ENCODE data around the gene PIP4K2B.

The PIP4K2B gene

DNA sequence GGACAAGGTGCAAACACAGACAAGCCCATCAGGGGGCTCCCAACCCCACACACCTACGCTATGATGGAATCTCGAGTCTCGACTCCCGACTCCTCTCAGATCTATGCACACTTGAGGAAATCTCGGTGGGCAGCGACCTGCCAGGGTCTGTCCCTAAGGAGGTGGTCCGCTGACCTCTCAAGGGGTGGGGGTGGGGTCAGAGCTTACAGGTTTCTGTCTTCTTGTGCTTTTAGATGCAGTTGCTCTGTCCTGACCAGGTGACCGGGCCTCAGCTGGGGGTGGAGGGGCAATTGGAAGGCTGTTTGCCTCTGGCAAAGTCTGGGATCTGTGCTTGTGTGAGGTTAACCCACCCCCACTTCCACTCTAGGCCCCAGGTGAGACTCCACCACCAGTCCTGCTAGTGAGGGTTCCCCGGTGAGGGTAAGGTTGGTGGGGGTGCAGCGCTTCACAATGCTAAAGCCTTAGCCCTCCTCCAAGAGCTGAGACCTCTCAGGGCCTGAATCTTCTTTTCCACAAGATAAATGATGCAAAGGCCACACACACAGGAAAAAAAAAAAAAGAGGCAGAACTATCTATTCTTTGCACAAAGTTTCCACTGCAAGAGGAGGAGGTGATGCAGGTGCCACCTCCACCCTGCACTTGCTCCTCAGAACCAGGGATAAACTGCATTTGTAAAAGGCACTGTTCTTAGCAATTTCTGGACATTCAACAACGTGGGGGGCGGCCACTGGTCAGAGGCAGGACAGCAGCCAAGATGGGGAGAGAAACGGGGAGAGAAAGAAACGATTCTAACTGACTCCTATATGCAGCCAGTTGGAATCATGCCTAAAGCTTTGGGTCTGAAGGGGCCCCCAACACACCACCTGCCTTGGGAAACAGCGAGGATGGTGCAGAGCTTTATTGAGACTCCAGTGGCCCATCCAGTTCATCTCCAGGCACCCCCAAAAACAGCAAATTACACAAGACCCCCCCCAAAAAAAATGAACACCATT is 65.1 kb downstream of the PIP4K2B start:
- Histone ChIP-seq H3K4me3 (ENCODE audit: low read length in 2 of 2) (no peak overlapping the region), H3K14ac (ENCODE audit: low read length) (no peak overlapping the region), H3K27me3 (ENCODE audit: control insufficient read depth in 3 of 3, insufficient read depth in 3 of 3, low read depth in 1 of 3, low read length in 3 of 3) (no peaks in the 10 kb centered on the region), H3K4me2 (ENCODE audit: insufficient read depth, low read length, poor library complexity, severe bottlenecking) (no peak overlapping the region), H2AFZ (ENCODE audit: low read length) (no peak overlapping the region), H3K27ac (replicated peaks; ENCODE audit: low read length) (no peak overlapping the region), H2BK5ac (ENCODE audit: low read length) (no peak overlapping the region), H3K18ac (ENCODE audit: low read length) (no peak overlapping the region), H3K36me3 (replicated peaks in 1 of 2; ENCODE audit: control insufficient read depth in 2 of 2, insufficient read depth in 2 of 2, low read length in 2 of 2) (peaks cover 34 to 73% of the 10 kb centered on the region in 2 donors), H2BK12ac (ENCODE audit: low read length) (no peak overlapping the region), H3K9ac (ENCODE audit: low read depth, low read length, poor library complexity) (no peak overlapping the region), H4K8ac (ENCODE audit: low read depth, low read length) (no peak overlapping the region), H3K23ac (ENCODE audit: low read depth, low read length, poor library complexity) (no peak overlapping the region), H4K91ac (ENCODE audit: low read depth, low read length, poor library complexity) (no peak overlapping the region), H3K4ac (ENCODE audit: low read length) (no peak overlapping the region), H3K79me1 (ENCODE audit: low read depth, low read length) (peaks cover 2% of the 10 kb centered on the region), H2AK5ac (ENCODE audit: low read depth, low read length) (no peak overlapping the region), H2BK120ac (ENCODE audit: low read depth, low read length) (no peak overlapping the region), H3K9me3 (replicated peaks in 1 of 2; ENCODE audit: control insufficient read depth in 2 of 2, insufficient read depth in 1 of 2, low read depth in 1 of 2, low read length in 2 of 2) (no peaks in the 10 kb centered on the region), H2BK15ac (ENCODE audit: low read length) (no peak overlapping the region), H3K4me1 (ENCODE audit: control insufficient read depth in 2 of 2, insufficient read depth in 1 of 2, low read depth in 1 of 2, low read length in 2 of 2) (peaks cover 7 to 10% of the 10 kb centered on the region in 2 donors)
- DNase-seq (ENCODE audit: low spot score) = no peak
- WGBS, 2 donors (ENCODE audit: extremely low coverage in 2 of 2, insufficient read length in 2 of 2, insufficient replicate concordance in 1 of 2) = no CpG with 5 or more reads among the region's 15 CpGs

DNA sequence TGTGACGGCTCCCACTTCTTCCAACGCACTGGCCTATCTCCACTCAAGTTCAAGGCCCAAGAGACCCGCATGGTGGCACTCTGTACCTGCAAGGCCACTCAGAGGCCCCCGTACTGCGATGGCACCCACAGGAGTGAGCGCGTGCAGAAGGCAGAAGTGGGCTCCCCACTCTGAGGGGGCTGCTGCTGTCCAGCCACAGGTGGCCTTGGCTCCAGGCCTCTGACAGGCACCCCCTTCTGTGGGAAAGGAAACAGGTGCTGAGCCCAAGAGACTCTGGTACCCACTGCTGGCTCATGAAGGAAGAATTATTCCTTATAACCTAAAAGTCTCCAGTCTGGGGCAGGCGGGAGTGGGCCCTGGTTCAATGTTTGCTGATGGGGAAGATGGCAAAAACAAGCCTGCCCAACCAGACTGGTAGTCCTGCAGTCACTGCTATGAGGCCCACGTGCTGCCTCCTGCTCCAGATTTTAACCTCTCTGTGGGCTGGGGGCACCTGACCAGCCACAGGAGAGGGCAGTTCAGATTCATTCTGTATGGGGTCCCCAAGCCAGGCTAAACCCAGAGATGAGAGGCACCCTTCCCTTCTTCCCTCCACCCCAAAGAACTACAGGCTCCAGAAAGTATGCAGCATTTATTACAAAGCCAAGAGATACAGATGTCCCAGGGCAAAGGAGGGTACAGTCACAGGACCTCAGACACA is 65.9 kb downstream of the PIP4K2B start:
- no peak overlapping the region for H2BK12ac ChIP-seq (ENCODE audit: low read length)
- peaks cover 9 to 12% of the 10 kb centered on the region in 2 donors for H3K4me1 ChIP-seq (ENCODE audit: control insufficient read depth in 2 of 2, insufficient read depth in 1 of 2, low read depth in 1 of 2, low read length in 2 of 2)
- no peak for DNase-seq (ENCODE audit: low spot score)
- H3K27ac ChIP-seq (replicated peaks; ENCODE audit: low read length) = no peak overlapping the region
- no peak overlapping the region for H2AFZ ChIP-seq (ENCODE audit: low read length)
- no peaks in the 10 kb centered on the region for H3K9me3 ChIP-seq (replicated peaks in 1 of 2; ENCODE audit: control insufficient read depth in 2 of 2, insufficient read depth in 1 of 2, low read depth in 1 of 2, low read length in 2 of 2)
- H3K79me1 ChIP-seq (ENCODE audit: low read depth, low read length) = no peaks in the 10 kb centered on the region
- H2AK5ac ChIP-seq (ENCODE audit: low read depth, low read length) = no peak overlapping the region
- H3K4me3 ChIP-seq (ENCODE audit: low read length in 2 of 2) = no peak overlapping the region
- H2BK15ac ChIP-seq (ENCODE audit: low read length) = no peak overlapping the region
- no peak overlapping the region for H3K14ac ChIP-seq (ENCODE audit: low read length)
- no peak overlapping the region for H4K8ac ChIP-seq (ENCODE audit: low read depth, low read length)
- peak overlapping the region; percentile 58 for H3K23ac ChIP-seq (ENCODE audit: low read depth, low read length, poor library complexity)
- no peak overlapping the region for H2BK5ac ChIP-seq (ENCODE audit: low read length)
- no peak overlapping the region for H2BK120ac ChIP-seq (ENCODE audit: low read depth, low read length)
- H4K91ac ChIP-seq (ENCODE audit: low read depth, low read length, poor library complexity) = no peak overlapping the region
- no peak overlapping the region for H3K4ac ChIP-seq (ENCODE audit: low read length)
- WGBS, 2 donors (ENCODE audit: extremely low coverage in 2 of 2, insufficient read length in 2 of 2, insufficient replicate concordance in 1 of 2) = no CpG with 5 or more reads among the region's 9 CpGs
- H3K18ac ChIP-seq (ENCODE audit: low read length) = no peak overlapping the region
- H3K27me3 ChIP-seq (ENCODE audit: control insufficient read depth in 3 of 3, insufficient read depth in 3 of 3, low read depth in 1 of 3, low read length in 3 of 3) = no peaks in the 10 kb centered on the region
- H3K36me3 ChIP-seq (replicated peaks in 1 of 2; ENCODE audit: control insufficient read depth in 2 of 2, insufficient read depth in 2 of 2, low read length in 2 of 2) = peaks cover 26 to 68% of the 10 kb centered on the region in 2 donors
- H3K4me2 ChIP-seq (ENCODE audit: insufficient read depth, low read length, poor library complexity, severe bottlenecking) = no peak overlapping the region
- no peak overlapping the region for H3K9ac ChIP-seq (ENCODE audit: low read depth, low read length, poor library complexity)

DNA sequence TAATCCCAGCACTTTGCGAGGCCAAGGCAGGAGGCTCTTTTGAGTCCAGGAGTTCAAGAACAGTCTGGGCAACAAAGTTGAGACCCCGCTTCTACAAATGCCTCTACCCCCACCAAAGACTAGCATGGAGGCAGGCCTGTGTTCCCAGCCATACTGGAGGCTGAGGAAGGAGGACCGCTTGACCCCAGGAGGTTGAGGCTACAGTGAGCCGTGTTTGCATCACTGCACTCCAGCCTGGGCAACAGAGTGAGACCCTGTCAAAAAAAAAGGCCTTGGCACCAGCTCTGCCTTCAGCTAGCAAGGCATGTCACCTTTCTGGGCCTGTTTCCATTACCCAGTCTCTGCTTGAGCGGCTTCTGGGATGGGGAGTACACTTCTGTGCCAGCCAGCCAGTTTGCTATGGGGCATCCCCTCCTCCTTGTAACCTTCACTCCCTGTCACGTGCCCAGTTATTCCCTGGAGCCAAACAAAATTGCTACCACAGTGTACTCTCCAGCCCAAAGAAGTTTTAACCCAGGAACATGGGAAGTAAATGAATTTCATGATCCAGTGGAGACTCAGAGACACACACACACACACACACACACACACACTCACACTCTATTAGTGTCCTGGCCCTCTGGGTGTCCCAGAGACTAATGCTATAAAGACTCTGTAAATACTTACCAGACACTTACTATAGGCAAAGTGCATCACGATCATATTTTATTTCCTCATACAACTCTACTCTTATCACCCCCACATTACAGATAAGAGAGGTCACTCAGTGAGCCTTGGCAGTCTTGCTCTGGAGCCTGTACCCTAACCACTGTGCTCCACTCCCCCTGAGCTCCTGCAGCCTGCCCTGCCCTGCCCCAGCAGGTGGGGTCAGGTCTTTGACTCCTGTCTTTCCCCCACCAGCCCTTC is 66.7 kb downstream of the PIP4K2B start:
- no peak overlapping the region for H3K4ac ChIP-seq (ENCODE audit: low read length)
- H3K27me3 ChIP-seq (ENCODE audit: control insufficient read depth in 3 of 3, insufficient read depth in 3 of 3, low read depth in 1 of 3, low read length in 3 of 3) = no peaks in the 10 kb centered on the region
- no peak overlapping the region for H2BK5ac ChIP-seq (ENCODE audit: low read length)
- H3K23ac ChIP-seq (ENCODE audit: low read depth, low read length, poor library complexity) = peak overlapping the region; percentile 58
- H2BK120ac ChIP-seq (ENCODE audit: low read depth, low read length) = no peak overlapping the region
- no peak overlapping the region for H3K9ac ChIP-seq (ENCODE audit: low read depth, low read length, poor library complexity)
- H2AFZ ChIP-seq (ENCODE audit: low read length) = no peak overlapping the region
- WGBS, 2 donors (ENCODE audit: extremely low coverage in 2 of 2, insufficient read length in 2 of 2, insufficient replicate concordance in 1 of 2) = no CpG with 5 or more reads among the region's 7 CpGs
- no peak overlapping the region for H2BK12ac ChIP-seq (ENCODE audit: low read length)
- H4K91ac ChIP-seq (ENCODE audit: low read depth, low read length, poor library complexity) = no peak overlapping the region
- no peak overlapping the region for H3K18ac ChIP-seq (ENCODE audit: low read length)
- no peak overlapping the region for H3K4me3 ChIP-seq (ENCODE audit: low read length in 2 of 2)
- no peaks in the 10 kb centered on the region for H3K9me3 ChIP-seq (replicated peaks in 1 of 2; ENCODE audit: control insufficient read depth in 2 of 2, insufficient read depth in 1 of 2, low read depth in 1 of 2, low read length in 2 of 2)
- peaks cover 9 to 12% of the 10 kb centered on the region in 2 donors for H3K4me1 ChIP-seq (ENCODE audit: control insufficient read depth in 2 of 2, insufficient read depth in 1 of 2, low read depth in 1 of 2, low read length in 2 of 2)
- H3K36me3 ChIP-seq (replicated peaks in 1 of 2; ENCODE audit: control insufficient read depth in 2 of 2, insufficient read depth in 2 of 2, low read length in 2 of 2) = peaks cover 21 to 68% of the 10 kb centered on the region in 2 donors
- H4K8ac ChIP-seq (ENCODE audit: low read depth, low read length) = no peak overlapping the region
- no peak overlapping the region for H2BK15ac ChIP-seq (ENCODE audit: low read length)
- no peak overlapping the region for H3K4me2 ChIP-seq (ENCODE audit: insufficient read depth, low read length, poor library complexity, severe bottlenecking)
- no peak overlapping the region for H2AK5ac ChIP-seq (ENCODE audit: low read depth, low read length)
- no peak overlapping the region for H3K14ac ChIP-seq (ENCODE audit: low read length)
- H3K79me1 ChIP-seq (ENCODE audit: low read depth, low read length) = no peaks in the 10 kb centered on the region
- DNase-seq (ENCODE audit: low spot score) = no peak
- H3K27ac ChIP-seq (replicated peaks; ENCODE audit: low read length) = no peak overlapping the region
